Measurements from ENCODE around the gene IFNL1. TPM values are rescaled to one million over a fixed set of nuclear protein-coding genes. Genes with fewer than 3 reads are reported as not detected.
"Not testable (repeated sequence)": the region's sequence is repeated elsewhere in the genome, so short reads cannot be mapped to it uniquely, and the experiment has no call there.

Gene IFNL1
- total and polyA plus RNA-seq, 11 donors, result not detected

GRCh38 chr19:39262496-39262895 is 33.7 kb upstream of the IFNL1 start:
- WGBS, 4 donors, result 84 to 89% (median 87%) methylated on average over 4 of the region's 4 CpGs
- peaks cover 29 to 90% (median 56%) of the 10 kb centered on the region in 9 donors for H3K27me3 ChIP-seq
- TF ChIP-seq POLR2A (IDR thresholded peaks at IDR 0.05), result no peak
- TF ChIP-seq, protein P1, sequence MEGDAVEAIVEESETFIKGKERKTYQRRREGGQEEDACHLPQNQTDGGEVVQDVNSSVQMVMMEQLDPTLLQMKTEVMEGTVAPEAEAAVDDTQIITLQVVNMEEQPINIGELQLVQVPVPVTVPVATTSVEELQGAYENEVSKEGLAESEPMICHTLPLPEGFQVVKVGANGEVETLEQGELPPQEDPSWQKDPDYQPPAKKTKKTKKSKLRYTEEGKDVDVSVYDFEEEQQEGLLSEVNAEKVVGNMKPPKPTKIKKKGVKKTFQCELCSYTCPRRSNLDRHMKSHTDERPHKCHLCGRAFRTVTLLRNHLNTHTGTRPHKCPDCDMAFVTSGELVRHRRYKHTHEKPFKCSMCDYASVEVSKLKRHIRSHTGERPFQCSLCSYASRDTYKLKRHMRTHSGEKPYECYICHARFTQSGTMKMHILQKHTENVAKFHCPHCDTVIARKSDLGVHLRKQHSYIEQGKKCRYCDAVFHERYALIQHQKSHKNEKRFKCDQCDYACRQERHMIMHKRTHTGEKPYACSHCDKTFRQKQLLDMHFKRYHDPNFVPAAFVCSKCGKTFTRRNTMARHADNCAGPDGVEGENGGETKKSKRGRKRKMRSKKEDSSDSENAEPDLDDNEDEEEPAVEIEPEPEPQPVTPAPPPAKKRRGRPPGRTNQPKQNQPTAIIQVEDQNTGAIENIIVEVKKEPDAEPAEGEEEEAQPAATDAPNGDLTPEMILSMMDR (IDR thresholded peaks at IDR 0.05), result no peak

DNA sequence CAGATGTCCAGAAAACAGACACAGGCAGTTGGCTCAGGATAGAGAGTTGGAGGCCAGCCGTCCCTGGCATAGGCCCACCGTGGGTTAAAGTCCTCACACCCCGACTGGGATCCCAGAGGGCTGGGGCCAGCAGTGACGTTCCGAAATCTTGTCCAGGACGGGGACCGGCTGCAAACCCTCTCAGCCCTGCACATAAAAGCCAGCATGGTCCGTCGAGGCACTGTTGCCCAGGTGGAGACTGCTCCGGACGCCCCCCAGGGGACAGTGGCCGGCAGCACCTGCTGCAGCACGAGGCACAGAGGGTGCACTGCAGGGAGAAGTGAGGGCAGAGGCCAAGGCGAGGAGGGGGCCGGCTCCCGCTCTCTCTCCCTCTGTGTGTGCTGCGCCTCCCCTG is 32.3 kb upstream of the IFNL1 start:
- 8 to 13% (median 10%) methylated on average over 14 to 17 of the region's 17 CpGs for WGBS, 4 donors
- Histone ChIP-seq H3K4me1 (peaks cover 0 to 18% (median 0%) of the 10 kb centered on the region in 12 donors), H3K27ac (no peak overlapping the region), H3K9me3 (no peaks in the 10 kb centered on the region), H3K36me3 (no peaks in the 10 kb centered on the region), H3K27me3 (peaks cover 29 to 80% (median 56%) of the 10 kb centered on the region in 9 donors), H3K4me3 (no peak overlapping the region)
- ATAC-seq, result peak in 1 of 4 donors; percentile 21
- intact Hi-C loops (cut with DNase I), result no loop called here
- DNase-seq, result no peak
- no peak for TF ChIP-seq POLR2A (IDR thresholded peaks at IDR 0.05)
- TF ChIP-seq, protein P1 (IDR thresholded peaks at IDR 0.05), result no peak

More at GRCh38 chr19:39262496-39262895, 33.7 kb upstream of the IFNL1 start:
- H3K4me3 ChIP-seq, result no peak overlapping the region
- H3K4me1 ChIP-seq, result peaks cover 0 to 18% (median 0%) of the 10 kb centered on the region in 12 donors
- ATAC-seq (no peak), DNase-seq (no peak)
- no peak overlapping the region for H3K27ac ChIP-seq
- no peaks in the 10 kb centered on the region for H3K36me3 ChIP-seq
- H3K9me3 ChIP-seq, result no peaks in the 10 kb centered on the region
- intact Hi-C loops (cut with DNase I), result no loop called here

- no peak overlapping the region for H3K4me3 ChIP-seq
- peaks cover 0 to 18% (median 0%) of the 10 kb centered on the region in 12 donors for H3K4me1 ChIP-seq
- H3K9me3 ChIP-seq, result no peaks in the 10 kb centered on the region
- ATAC-seq (peak in 2 of 4 donors; percentile 49 to 63), DNase-seq (no peak)
- no peaks in the 10 kb centered on the region for H3K36me3 ChIP-seq
- no peak overlapping the region for H3K27ac ChIP-seq
- WGBS, 4 donors, result 1 to 6% (median 3%) methylated on average over 10 to 102 of the region's 102 CpGs
- intact Hi-C loops (cut with DNase I), result no loop called here
- peaks cover 29 to 75% (median 55%) of the 10 kb centered on the region in 9 donors for H3K27me3 ChIP-seq
- TF ChIP-seq, protein P1 (IDR thresholded peaks at IDR 0.05), result no peak
- TF ChIP-seq POLR2A (IDR thresholded peaks at IDR 0.05), result no peak
Measured at GRCh38 chr19:39264306-39265290, 31.6 kb upstream of the IFNL1 start.

DNA sequence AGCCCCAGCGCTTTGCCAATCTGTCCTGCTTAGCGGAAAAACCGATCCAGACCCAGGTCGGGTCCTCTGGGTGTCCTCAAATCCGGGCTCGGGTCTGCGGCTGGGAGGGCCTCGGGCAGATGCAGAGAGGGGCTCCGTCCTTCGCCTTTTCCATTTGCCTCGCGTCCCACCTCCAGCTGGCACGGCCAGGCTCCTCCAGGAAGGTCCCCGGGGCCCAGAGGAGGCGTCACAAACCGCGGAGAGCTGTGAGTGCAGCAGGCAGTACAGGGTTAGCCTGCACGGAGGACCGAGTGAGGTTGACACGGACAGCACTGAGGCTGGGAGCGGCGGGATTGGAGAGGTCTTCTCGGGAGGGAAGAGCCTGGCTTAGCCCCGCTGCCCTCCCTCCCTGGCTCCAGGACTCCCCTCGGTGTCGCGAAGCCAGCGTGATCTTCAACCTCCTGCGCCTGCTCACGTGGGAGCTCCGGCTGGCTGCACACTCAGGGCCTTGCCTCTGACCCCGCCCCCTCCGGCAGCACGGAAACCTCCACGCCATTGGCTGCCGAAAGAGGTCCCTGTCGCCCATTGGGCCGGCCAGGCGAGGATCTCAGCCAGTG is 30.8 kb upstream of the IFNL1 start:
- TF ChIP-seq, protein P1 (IDR thresholded peaks at IDR 0.05), result no peak
- no peak for TF ChIP-seq POLR2A (IDR thresholded peaks at IDR 0.05)
- ATAC-seq (no peak), DNase-seq (no peak)
- intact Hi-C loops (cut with DNase I), result no loop called here
- Histone ChIP-seq H3K27ac (no peak overlapping the region), H3K4me1 (peaks cover 0 to 18% (median 0%) of the 10 kb centered on the region in 12 donors), H3K4me3 (no peak overlapping the region), H3K9me3 (no peaks in the 10 kb centered on the region), H3K27me3 (peaks cover 29 to 73% (median 50%) of the 10 kb centered on the region in 9 donors), H3K36me3 (no peaks in the 10 kb centered on the region)
- WGBS, 4 donors, result 24 to 28% (median 25%) methylated on average over 33 to 39 of the region's 39 CpGs; no CpG with 5 or more reads in 1 of the 4 donors

GRCh38 chr19:39268085-39268484 is 28.1 kb upstream of the IFNL1 start, which contains the start of gene IFNL2:
IFNL2 (plus strand) TSS chr19:39268396; CDS start chr19:39268569, 173 bp downstream.
- DNase-seq; H3K9me3 ChIP-seq; H3K36me3 ChIP-seq; ATAC-seq; H3K4me3 ChIP-seq; H3K27ac ChIP-seq; intact Hi-C loops (cut with DNase I): not testable (repeated sequence)
- Histone ChIP-seq H3K27me3 (peaks cover 18 to 55% (median 27%) of the 10 kb centered on the region in 9 donors), H3K4me1 (peaks cover 0 to 18% (median 0%) of the 10 kb centered on the region in 12 donors)
- WGBS, 4 donors, result no CpG with 5 or more reads among the region's 1 CpG

DNA sequence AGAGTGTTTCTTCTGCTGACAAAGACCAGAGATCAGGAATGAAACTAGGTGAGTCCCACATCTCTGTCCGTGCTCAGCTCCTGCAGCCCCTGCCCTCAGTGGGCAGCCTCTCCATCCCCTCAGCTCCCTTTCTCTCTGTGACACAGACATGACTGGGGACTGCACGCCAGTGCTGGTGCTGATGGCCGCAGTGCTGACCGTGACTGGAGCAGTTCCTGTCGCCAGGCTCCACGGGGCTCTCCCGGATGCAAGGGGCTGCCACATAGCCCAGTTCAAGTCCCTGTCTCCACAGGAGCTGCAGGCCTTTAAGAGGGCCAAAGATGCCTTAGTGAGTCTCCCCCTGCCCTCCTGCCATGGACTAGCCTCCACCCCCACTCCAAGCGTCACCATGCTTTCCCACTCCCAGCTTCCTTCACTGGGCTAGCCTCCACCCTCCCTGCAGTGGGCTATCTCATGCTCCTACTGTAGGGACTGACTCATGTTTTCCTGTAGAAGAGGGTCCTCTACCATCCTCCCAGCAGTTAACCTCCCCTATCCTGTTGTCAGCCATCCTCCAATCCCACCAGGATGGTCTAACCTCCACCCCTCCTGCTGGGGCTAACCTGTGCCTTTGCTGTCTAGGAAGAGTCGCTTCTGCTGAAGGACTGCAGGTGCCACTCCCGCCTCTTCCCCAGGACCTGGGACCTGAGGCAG is 27.5 kb upstream of the IFNL1 start:
- H3K27ac ChIP-seq; H3K9me3 ChIP-seq; ATAC-seq; H3K36me3 ChIP-seq; DNase-seq; H3K4me3 ChIP-seq; intact Hi-C loops (cut with DNase I): not testable (repeated sequence)
- peaks cover 16 to 49% (median 21%) of the 10 kb centered on the region in 9 donors for H3K27me3 ChIP-seq
- peaks cover 0 to 18% (median 0%) of the 10 kb centered on the region in 12 donors for H3K4me1 ChIP-seq
- 65 to 78% (median 69%) methylated on average over 8 to 10 of the region's 10 CpGs for WGBS, 4 donors

Measured in heart left ventricle (tissue), 16 donors.